H1 (cell line): ENCODE data around the gene TBC1D16. TPM values are rescaled to one million over a fixed set of nuclear protein-coding genes. Genes with fewer than 3 reads are reported as not detected.
A peak's percentile ranks its signal among the peaks of the same experiment; 100 is the strongest.

Source experiments
- CTCF ChIA-PET: fragments of 300-600 bp; sonication (Branson Sonifier 250); formaldehyde crosslinking; loops from one replicate; lab custom pipeline; 2021; ENCODE audit not compliant: partially characterized antibody; lab: Charles Lee
- POLR2A ChIA-PET: fragments of 300-600 bp; sonication (Branson Sonifier 250); formaldehyde crosslinking; loops from one replicate; lab custom pipeline; 2021; ENCODE audit warnings: inconsistent platforms; ENCODE audit not compliant: partially characterized antibody; lab: Charles Lee
- DNase-seq, 2 experiments: peaks; one replicate each; pipeline versions ENCODE4 v3.0.0 to v3.0.0-alpha.2; 2010 to 2022; ENCODE audit warnings: low spot score in 2 of 2, low read depth in 1 of 2, mixed read lengths in 1 of 2
- FAIRE-seq: peaks from 2 replicates; lab custom pipeline; 2011; peaks lifted over from hg19 to GRCh38; lab: Jason Lieb, UNC
- H2AFZ ChIP-seq: 2 replicates; pipeline ENCODE4 v1.8.1; 2012; ENCODE audit warnings: low read length, inconsistent platforms
- H2AK5ac ChIP-seq: 2 replicates; pipeline ENCODE4 v1.6.1; 2013; ENCODE audit warnings: low read depth, low read length
- H2BK120ac ChIP-seq: replicated peaks from 2 replicates; pipeline ENCODE3; 2013; ENCODE audit warnings: low read depth, low read length, inconsistent platforms
- H2BK12ac ChIP-seq: 2 replicates; pipeline ENCODE4 v1.6.1; 2013; ENCODE audit warnings: low read depth, low read length
- H2BK15ac ChIP-seq: 2 replicates; pipeline ENCODE4 v1.6.1; 2013; ENCODE audit warnings: low read length
- H2BK20ac ChIP-seq: 2 replicates; pipeline ENCODE4 v1.6.1; 2013; ENCODE audit warnings: low read length
- H2BK5ac ChIP-seq: 2 replicates; pipeline ENCODE4 v1.6.1; 2013; ENCODE audit warnings: low read depth, low read length
- H3K14ac ChIP-seq: 2 replicates; pipeline ENCODE4 v1.6.1; 2013; ENCODE audit warnings: inconsistent platforms; ENCODE audit not compliant: insufficient read length
- H3K18ac ChIP-seq: 2 replicates; pipeline ENCODE4 v1.6.1; 2013; ENCODE audit warnings: low read length; ENCODE audit errors: extremely low read depth
- H3K23ac ChIP-seq: 2 replicates; pipeline ENCODE4 v1.6.1; 2013; ENCODE audit warnings: inconsistent platforms; ENCODE audit not compliant: insufficient read length
- H3K23me2 ChIP-seq: 2 replicates; pipeline ENCODE4 v1.6.1; 2013; ENCODE audit warnings: low read depth, low read length
- H3K27ac ChIP-seq: 2 replicates; pipeline ENCODE4 v1.6.1; 2011; ENCODE audit warnings: low read depth, low read length, inconsistent platforms
- H3K27me3 ChIP-seq, 4 experiments: replicated peaks in 1 of 4; 1 replicate in 1 of 4; 2 replicates in 3 of 4; pipeline versions ENCODE4 v1.6.1 to v1.8.1; 2011 to 2013; ENCODE audit warnings: low read length in 3 of 4, mild to moderate bottlenecking in 3 of 4, inconsistent platforms in 2 of 4, mixed read lengths in 2 of 4, moderate library complexity in 1 of 4; ENCODE audit not compliant: control insufficient read depth in 3 of 4, insufficient read depth in 3 of 4; ENCODE audit errors: extremely low read depth in 1 of 4
- H3K36me3 ChIP-seq, 4 experiments: 2 replicates each; pipeline versions ENCODE4 v1.6.1 to v1.8.1; 2011 to 2013; ENCODE audit warnings: mild to moderate bottlenecking in 4 of 4, low read length in 3 of 4, moderate library complexity in 2 of 4, control low read depth in 1 of 4, inconsistent platforms in 1 of 4; ENCODE audit not compliant: insufficient read depth in 4 of 4, control insufficient read depth in 2 of 4
- H3K4ac ChIP-seq: replicated peaks from 2 replicates; pipeline ENCODE3; 2013; ENCODE audit warnings: low read length, low read depth, mixed read lengths, inconsistent platforms; ENCODE audit not compliant: insufficient read length
- H3K4me1 ChIP-seq, 4 experiments: replicated peaks in 1 of 4; 1 replicate in 1 of 4; 2 replicates in 3 of 4; pipeline versions ENCODE4 v1.6.1 to v1.8.1; 2011 to 2013; ENCODE audit warnings: low read length in 3 of 4, inconsistent platforms in 2 of 4, mixed read lengths in 1 of 4; ENCODE audit not compliant: insufficient read depth in 4 of 4, control insufficient read depth in 3 of 4
- H3K4me2 ChIP-seq, 2 experiments: 2 replicates each; pipeline versions ENCODE4 v1.6.1 to v1.8.1; 2011 to 2013; ENCODE audit warnings: low read depth in 2 of 2, low read length in 2 of 2, control low read depth in 1 of 2, inconsistent platforms in 1 of 2, mild to moderate bottlenecking in 1 of 2; ENCODE audit not compliant: insufficient read depth in 1 of 2
- H3K4me3 ChIP-seq, 4 experiments: fragments of 200-600, 300-600 bp in 1 of 4; sonication (generic), shearing (Covaris generic), sonication (Bioruptor Twin) in 1 of 4; 2 replicates each; pipeline versions ENCODE4 v1.5.1 to v1.8.1; 2011 to 2016; ENCODE audit warnings: low read length in 4 of 4, low read depth in 3 of 4, control low read depth in 2 of 4, inconsistent platforms in 2 of 4, mild to moderate bottlenecking in 2 of 4, mixed read lengths in 1 of 4, moderate library complexity in 1 of 4; ENCODE audit not compliant: insufficient read depth in 2 of 4; ENCODE audit errors: extremely low read depth in 1 of 4
- H3K56ac ChIP-seq: replicated peaks from 2 replicates; pipeline ENCODE3; 2013; ENCODE audit warnings: low read depth, mild to moderate bottlenecking, mixed read lengths, low read length, inconsistent platforms; ENCODE audit not compliant: insufficient read length
- H3K79me1 ChIP-seq: 2 replicates; pipeline ENCODE4 v1.6.1; 2013; ENCODE audit warnings: low read depth, low read length, control low read depth
- H3K79me2 ChIP-seq, 2 experiments: 2 replicates each; pipeline versions ENCODE4 v1.6.1 to v1.8.1; 2012 to 2013; ENCODE audit warnings: low read length in 2 of 2, mild to moderate bottlenecking in 2 of 2, inconsistent platforms in 1 of 2; ENCODE audit not compliant: insufficient read depth in 2 of 2, control insufficient read depth in 1 of 2
- H3K9ac ChIP-seq, 4 experiments: replicated peaks in 1 of 4; 1 replicate in 1 of 4; 2 replicates in 3 of 4; pipeline versions ENCODE4 v1.6.1 to v1.8.1; 2011 to 2013; ENCODE audit warnings: low read depth in 3 of 4, low read length in 3 of 4, control low read depth in 2 of 4, mild to moderate bottlenecking in 2 of 4, moderate library complexity in 2 of 4, inconsistent platforms in 1 of 4; ENCODE audit errors: extremely low read depth in 1 of 4
- H3K9me3 ChIP-seq, 2 experiments: 2 replicates each; pipeline versions ENCODE4 v1.6.1 to v1.8.1; 2012 to 2013; ENCODE audit warnings: mild to moderate bottlenecking in 2 of 2, moderate library complexity in 2 of 2, control low read depth in 1 of 2, inconsistent platforms in 1 of 2, low read depth in 1 of 2, low read length in 1 of 2, mixed read lengths in 1 of 2; ENCODE audit not compliant: insufficient read depth in 2 of 2
- H4K20me1 ChIP-seq, 2 experiments: replicated peaks in 1 of 2; 2 replicates each; pipeline versions ENCODE3 to v1.8.1; 2011 to 2013; ENCODE audit warnings: inconsistent platforms in 2 of 2, low read length in 2 of 2, mild to moderate bottlenecking in 1 of 2; ENCODE audit not compliant: insufficient read depth in 2 of 2, control insufficient read depth in 1 of 2
- H4K5ac ChIP-seq: 2 replicates; pipeline ENCODE4 v1.6.1; 2013; ENCODE audit warnings: low read length, low read depth, mixed read lengths, inconsistent platforms; ENCODE audit not compliant: insufficient read length
- H4K8ac ChIP-seq: 2 replicates; pipeline ENCODE4 v1.8.0; 2013; ENCODE audit warnings: mild to moderate bottlenecking, moderate library complexity, low read length, inconsistent platforms; ENCODE audit not compliant: insufficient read depth; ENCODE audit errors: extremely low read depth
- H4K91ac ChIP-seq: replicated peaks from 2 replicates; pipeline ENCODE3; 2013; ENCODE audit warnings: low read length, mixed read lengths, inconsistent platforms; ENCODE audit not compliant: insufficient read length
- EZH2 ChIP-seq: fragments of 200-600 bp; sonication (generic); IDR thresholded peaks from 2 replicates; pipeline ENCODE4 v1.7.1; 2012; ENCODE audit warnings: low read depth, mild to moderate bottlenecking, moderate library complexity, low read length, inconsistent platforms; ENCODE audit not compliant: severe bottlenecking
- NRF1 ChIP-seq: IDR thresholded peaks from 2 replicates; pipeline ENCODE4 v1.6.1; 2011; ENCODE audit warnings: mild to moderate bottlenecking, low read depth, low read length, improper control_type of control experiment
- POLR2AphosphoS5 ChIP-seq: IDR thresholded peaks from 2 replicates; pipeline ENCODE4 v1.6.1; 2011; ENCODE audit warnings: low read depth, low read length
- RAD21 ChIP-seq, 2 experiments: IDR thresholded peaks in 1 of 2; conservative IDR thresholded peaks in 1 of 2; 2 replicates each; pipeline ENCODE4 v1.6.1; 2011; ENCODE audit warnings: low read depth in 2 of 2, low read length in 2 of 2, improper control_type of control experiment in 1 of 2, inconsistent platforms in 1 of 2, mild to moderate bottlenecking in 1 of 2, moderate library complexity in 1 of 2
- RNF2 ChIP-seq: fragments of 200-900, 300-1000 bp; sonication (generic); IDR thresholded peaks from 2 replicates; pipeline ENCODE4 v1.7.1; 2016; ENCODE audit warnings: borderline replicate concordance, low read depth, mild to moderate bottlenecking, antibody characterized with exemption, low read length; ENCODE audit not compliant: poor library complexity, severe bottlenecking; ENCODE audit errors: missing control alignments
- RXRA ChIP-seq: IDR thresholded peaks from 2 replicates; pipeline ENCODE4 v1.6.1; 2011; ENCODE audit warnings: low read depth, mild to moderate bottlenecking, low read length, moderate library complexity; ENCODE audit not compliant: insufficient read depth
- SIN3A ChIP-seq, 2 experiments: IDR thresholded peaks in 1 of 2; conservative IDR thresholded peaks in 1 of 2; 2 replicates each; pipeline ENCODE4 v1.6.1; 2011 to 2012; ENCODE audit warnings: low read length in 2 of 2, improper control_type of control experiment in 1 of 2, low read depth in 1 of 2, mild to moderate bottlenecking in 1 of 2
- SRF ChIP-seq: IDR thresholded peaks from 2 replicates; pipeline ENCODE4 v1.6.1; 2011; ENCODE audit warnings: mild to moderate bottlenecking, low read depth, low read length, moderate library complexity
- WGBS, 2 experiments: shearing (Covaris generic) in 1 of 2; methylation state at CpG; one replicate each; pipeline versions ENCODE4 v1.1.6 to v1.1.7; 2013 to 2015; ENCODE audit warnings: low lambda C conversion rate in 2 of 2, mixed read lengths in 2 of 2, inconsistent platforms in 1 of 2, low coverage in 1 of 2, missing lambda C conversion rate in 1 of 2; ENCODE audit not compliant: insufficient replicate concordance in 2 of 2, insufficient coverage in 1 of 2, insufficient read length in 1 of 2; ENCODE audit errors: extremely low coverage in 1 of 2, missing lambda C conversion rate in 1 of 2; 5-methylcytosine and 5-hydroxymethylcytosine counted together
- polyA plus RNA-seq, 7 experiments: library from polyadenylated mRNA; depleted of rRNA in 3 of 7; stranded (reverse) in 5 of 7; unstranded in 2 of 7; fragments of >200 nt in 5 of 7; fragments of 200-250 nt in 2 of 7; gene quantifications; 1 replicate in 5 of 7; 2 replicates in 1 of 7; 4 replicates in 1 of 7; pipeline versions ENCODE4 v1.2.1 to v1.2.3, GENCODE V29; 2011 to 2013; ENCODE audit warnings: missing spikeins in 2 of 7, mixed read lengths in 2 of 7
- total RNA-seq: library from RNA; stranded (reverse); fragmentation: NEBNext Ultra II Directional; extraction: Animal tissue kit (Norgen Biotek cat#: 25700); gene quantifications from 2 replicates; pipeline ENCODE4 v1.2.1, GENCODE V29; 2021

TBC1D16 gene
- total and polyA plus RNA-seq, 2 of the 8 experiments (the other 6 are each of a cell fraction or from before 2014, with no cell fraction given), result 21.1 to 109 TPM

GRCh38 chr17:80002690-80003490 lies 32.8 kb downstream of the TBC1D16 start:
- H2AK5ac ChIP-seq, result no peak overlapping the region
- H2BK120ac ChIP-seq, result no peak overlapping the region
- ChIA-PET CTCF (interaction anchor here (0.7 to 10.2 kb wide), 5 partner anchors 9 to 181 kb away, joined by 3 to 110 read pairs (median 4); no protein-coding TSS in a partner anchor), POLR2A (interaction anchor here (1.1 to 2.0 kb wide), 2 partner anchors 8 to 9 kb away, joined by 4 to 5 read pairs; no protein-coding TSS in a partner anchor)
- no peaks in the 10 kb centered on the region; a peak in 1 of 4 replicates for H3K9me3 ChIP-seq
- H2AFZ ChIP-seq, result no peak overlapping the region
- no peak overlapping the region for H3K4me2 ChIP-seq
- H3K4me3 ChIP-seq, result no peak overlapping the region
- H3K4me1 ChIP-seq, result peaks cover 0 to 4% (median 3%) of the 10 kb centered on the region in 4 experiments; a peak in 3 of 7 replicates
- H4K5ac ChIP-seq, result no peak overlapping the region
- no peaks in the 10 kb centered on the region for H3K23me2 ChIP-seq
- H2BK15ac ChIP-seq, result no peak overlapping the region
- H2BK12ac ChIP-seq, result no peak overlapping the region
- H3K56ac ChIP-seq, result no peak overlapping the region
- no peak for FAIRE-seq
- H3K27me3 ChIP-seq, result no peaks in the 10 kb centered on the region
- no peak for TF ChIP-seq RAD21 (IDR thresholded peaks at IDR 0.05 in 1 of 2, conservative IDR thresholded peaks at IDR 0.05 in 1 of 2; ENCODE audit: low read depth in 2 of 2, low read length in 2 of 2)
- TF ChIP-seq RXRA, result no peak
- no peak for TF ChIP-seq NRF1
- TF ChIP-seq POLR2AphosphoS5, result no peak
- TF ChIP-seq SRF, result no peak
- TF ChIP-seq EZH2, result no peak
- no peak for TF ChIP-seq RNF2
- no peak for TF ChIP-seq SIN3A (conservative IDR thresholded peaks at IDR 0.05 in 1 of 2, IDR thresholded peaks at IDR 0.05 in 1 of 2; ENCODE audit: low read depth in 1 of 2, low read length in 2 of 2)
- H3K36me3 ChIP-seq, result peaks cover 0 to 11% (median 1%) of the 10 kb centered on the region in 4 experiments; a peak in 2 of 8 replicates
- no peak overlapping the region for H3K23ac ChIP-seq
- no peak overlapping the region for H4K91ac ChIP-seq
- H3K14ac ChIP-seq, result no peak overlapping the region
- no peak overlapping the region for H3K27ac ChIP-seq
- peak overlapping the region; percentile 60; the same call in 1 of the 2 replicates for H2BK5ac ChIP-seq
- H2BK20ac ChIP-seq, result no peak overlapping the region
- H3K18ac ChIP-seq, result no peak overlapping the region; the same call in 1 of the 2 replicates
- H3K4ac ChIP-seq, result no peak overlapping the region
- no peak overlapping the region for H3K9ac ChIP-seq
- peaks cover 6% of the 10 kb centered on the region; the same call in 1 of the 2 replicates for H3K79me1 ChIP-seq
- WGBS, 2 experiments, result 93% methylated on average over 30 of the region's 30 CpGs; no CpG with 5 or more reads in 1 of the 2 experiments
- DNase-seq, result no peak
- peaks cover 0 to 14% of the 10 kb centered on the region in 2 experiments; a peak in 1 of 4 replicates for H3K79me2 ChIP-seq
- peaks cover 2 to 13% of the 10 kb centered on the region in 2 experiments for H4K20me1 ChIP-seq
- H4K8ac ChIP-seq, result peak overlapping the region; percentile 84; the same call in 1 of the 2 replicates
